Measurements from ENCODE around the gene HPDL.
"Not testable (repeated sequence)": the region's sequence is repeated elsewhere in the genome, so short reads cannot be mapped to it uniquely, and the experiment has no call there.

Gene HPDL

GRCh38 chr1:45351508-45351907, 24.8 kb downstream of the HPDL start:
- DNase-seq (ENCODE audit: low spot score), result no peak

GRCh38 chr1:45353685-45354084, 27.0 kb downstream of the HPDL start:
- DNase-seq (ENCODE audit: low spot score), result no peak

DNA sequence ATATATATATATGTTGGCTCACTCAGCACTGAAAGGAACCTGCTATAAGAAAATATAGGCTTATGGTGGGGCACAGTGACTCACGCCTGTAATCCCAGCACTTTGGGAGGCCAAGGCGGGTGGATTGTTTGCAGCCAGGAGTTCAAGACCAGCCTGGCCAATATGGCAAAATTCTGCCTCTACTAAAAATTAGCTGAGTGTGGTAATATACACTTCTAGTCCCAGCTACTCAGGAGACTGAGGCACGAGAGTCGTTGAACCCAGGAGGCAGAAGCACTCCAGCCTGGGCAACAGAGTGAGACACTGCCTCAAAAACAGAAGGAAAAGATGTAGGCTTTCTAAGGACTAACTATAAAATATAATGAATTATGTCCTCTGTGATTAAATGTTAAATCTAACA, 28.1 kb downstream of the HPDL start:
- no peak for DNase-seq (ENCODE audit: low spot score)

DNA sequence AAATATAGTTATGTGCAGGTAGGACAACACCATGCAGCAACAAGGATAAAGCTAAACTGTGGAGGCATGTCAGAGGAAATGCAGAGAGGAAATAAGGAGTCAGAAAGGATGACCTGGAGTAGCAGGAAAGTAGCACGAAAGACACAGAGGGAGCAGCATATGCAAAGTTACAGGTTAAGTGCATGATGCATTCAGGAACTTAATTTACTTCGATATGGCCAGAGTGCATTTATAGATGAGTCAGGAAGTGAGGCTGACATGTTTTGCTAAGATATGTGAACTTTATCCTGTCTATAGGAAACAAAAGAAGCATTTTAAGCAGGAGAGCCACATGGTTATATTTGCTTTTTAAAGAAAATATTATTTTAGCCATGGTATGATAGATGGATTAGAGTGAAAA, 29.0 kb downstream of the HPDL start:
- DNase-seq (ENCODE audit: low spot score), result no peak

DNA sequence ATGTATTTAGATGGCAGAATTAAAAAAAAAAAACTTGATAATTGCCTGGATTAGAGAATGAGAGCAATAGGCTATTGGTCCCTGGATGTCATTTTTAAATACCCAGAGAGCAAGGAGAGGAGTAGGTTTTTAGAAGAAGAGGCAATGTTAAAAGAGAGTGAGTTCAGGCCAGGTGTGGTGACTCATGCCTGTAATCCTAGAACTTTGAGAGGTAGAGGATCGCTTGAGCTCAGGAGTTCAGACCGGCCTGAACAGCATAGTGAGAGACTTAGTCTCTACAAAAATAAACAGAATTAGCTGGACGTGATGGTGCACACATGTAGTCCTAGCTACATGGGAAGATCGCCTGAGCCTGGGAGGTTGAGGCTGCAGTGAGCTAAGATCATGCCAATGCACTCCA, 29.5 kb downstream of the HPDL start:
- no peak for DNase-seq (ENCODE audit: low spot score)

- DNase-seq (ENCODE audit: low spot score), result peak; percentile 53
Measured at GRCh38 chr1:45359882-45360513, 33.3 kb downstream of the HPDL start.

- DNase-seq (ENCODE audit: low spot score), result not testable (repeated sequence)
Measured at GRCh38 chr1:45360981-45361380, 34.3 kb downstream of the HPDL start.

- DNase-seq (ENCODE audit: low spot score), result no peak
Measured at GRCh38 chr1:45364294-45364693, 37.6 kb downstream of the HPDL start.

DNA sequence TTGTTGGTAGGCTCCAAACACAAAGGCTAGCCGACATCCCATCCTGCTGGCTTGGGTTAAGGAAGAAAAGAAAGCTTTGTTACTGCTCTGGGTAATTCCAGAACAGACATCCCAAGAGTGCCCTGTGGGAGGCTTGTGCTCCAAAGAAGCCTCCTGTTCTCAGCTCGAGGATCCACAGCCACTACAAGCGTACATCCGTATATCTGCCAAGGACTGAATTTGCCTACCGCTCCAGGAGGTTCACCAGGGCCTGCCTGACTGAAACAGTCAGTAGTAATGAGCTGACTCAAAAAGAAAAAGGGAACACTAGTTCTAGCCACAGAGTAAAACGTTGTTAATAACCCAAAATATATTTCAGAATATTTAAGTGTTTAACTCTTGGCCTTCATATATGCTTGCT, 38.4 kb downstream of the HPDL start:
- no peak for DNase-seq (ENCODE audit: low spot score)

- DNase-seq (ENCODE audit: low spot score), result no peak
Measured at GRCh38 chr1:45370575-45370974, 43.9 kb downstream of the HPDL start.

DNA sequence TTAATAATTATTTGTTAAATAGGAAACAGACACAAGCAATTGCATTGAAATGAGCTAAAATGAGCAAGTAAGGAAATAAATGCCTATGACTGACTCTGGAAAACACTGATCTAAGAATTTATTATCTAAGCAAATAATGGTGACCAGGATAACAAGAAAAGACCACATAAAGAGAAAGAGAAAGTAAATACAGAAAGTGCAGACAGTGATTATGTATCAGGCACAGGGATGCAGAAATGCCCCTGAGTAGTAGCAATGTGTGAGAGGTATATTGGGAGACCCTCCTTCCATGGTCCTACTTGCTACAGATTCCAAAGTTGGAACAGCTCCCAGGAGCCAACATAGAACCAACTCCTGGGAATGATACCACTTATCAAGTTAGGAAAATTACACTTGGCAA, 46.9 kb downstream of the HPDL start:
- no peak for DNase-seq (ENCODE audit: low spot score)

DNA sequence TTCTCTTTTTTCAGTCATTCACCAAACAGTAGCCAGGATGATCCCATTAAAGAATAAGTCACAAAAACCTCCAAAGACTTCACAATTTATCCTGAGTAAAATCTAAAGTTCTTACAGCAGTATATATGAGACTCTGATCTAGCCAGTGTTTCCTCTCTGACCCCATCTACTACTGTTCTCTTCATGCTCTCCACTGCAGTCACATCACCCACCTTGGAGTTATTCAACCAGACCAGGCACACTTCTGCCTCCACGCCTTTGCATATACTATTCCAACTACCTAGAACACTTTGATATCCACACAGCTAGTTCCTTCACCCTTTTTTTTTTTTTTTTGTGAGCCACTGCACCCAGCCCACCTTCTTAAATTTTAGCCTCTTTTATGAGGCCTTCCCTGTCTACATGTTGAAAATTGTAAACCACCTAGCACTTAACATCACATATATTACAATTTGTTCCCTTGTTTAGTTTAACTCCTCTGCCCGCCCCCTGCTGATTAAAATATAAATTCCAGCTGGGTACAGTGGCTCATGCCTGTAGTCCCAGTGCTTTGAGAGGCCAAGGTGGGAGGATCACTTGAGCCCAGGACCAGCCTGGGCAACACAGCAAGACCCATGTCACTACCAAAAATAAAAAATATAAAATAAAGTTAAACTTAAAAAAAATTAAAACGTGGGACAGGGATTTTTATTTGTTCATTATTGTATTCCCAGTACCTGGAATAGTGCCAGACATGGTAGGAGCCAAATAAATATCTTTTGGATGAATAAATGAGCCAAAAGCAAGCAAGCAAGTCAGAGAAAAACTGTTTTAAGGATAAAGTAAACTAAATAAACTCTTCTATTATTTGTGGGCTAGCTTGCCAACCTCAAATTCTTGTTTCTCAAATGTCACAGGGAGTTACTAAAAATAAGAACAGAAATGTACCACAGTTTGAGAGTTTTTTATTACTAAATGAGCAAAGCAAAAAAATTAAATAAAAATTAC, 48.7 kb downstream of the HPDL start:
- DNase-seq (ENCODE audit: low spot score), result no peak

DNA sequence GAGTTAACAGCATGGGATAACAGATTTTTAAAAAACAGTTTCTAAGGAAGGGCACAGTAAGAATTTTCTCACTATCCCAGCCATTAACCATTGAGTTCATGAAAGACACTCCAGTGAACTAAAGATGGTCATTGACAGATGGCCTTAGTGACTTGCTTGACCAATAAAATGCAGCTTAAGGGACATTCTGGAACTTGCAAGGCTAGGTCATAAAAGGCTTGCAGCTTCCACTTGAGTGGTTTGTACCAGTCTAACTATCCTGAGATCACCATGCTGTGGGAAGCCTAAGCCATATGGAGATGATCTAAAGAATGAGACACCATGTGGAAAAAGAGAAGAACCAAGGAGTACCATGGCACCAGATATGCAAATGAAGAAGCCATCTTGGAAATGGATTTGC, 51.5 kb downstream of the HPDL start:
- DNase-seq (ENCODE audit: low spot score), result no peak
